OCI-LY7 (cell line): ENCODE data around the gene ARHGAP4. TPM values are rescaled to one million over a fixed set of nuclear protein-coding genes. Genes with fewer than 3 reads are reported as not detected.

Experiments
- BruUV-seq: library from RNA; stranded (reverse); fragments of 400-500 nt; replicated peaks from 2 replicates; lab custom pipeline; 2021; lab: Mats Ljungman, UMichigan
- CTCF ChIA-PET: fragments of 300-600 bp; sonication (Branson Sonifier 250); formaldehyde crosslinking; loops from one replicate; lab custom pipeline; 2022; ENCODE audit warnings: antibody characterized with exemption; ENCODE audit not compliant: unreplicated experiment; lab: Charles Lee
- POLR2A ChIA-PET: fragments of 300-600 bp; sonication (Branson Sonifier 250); formaldehyde crosslinking; loops from one replicate; lab custom pipeline; 2022; ENCODE audit warnings: antibody characterized with exemption; lab: Charles Lee
- DNase-seq: peaks from one replicate; pipeline ENCODE4 v3.0.0-alpha.2; 2015; ENCODE audit warnings: low spot score
- H2AFZ ChIP-seq: fragments of 200-600 bp; sonication (generic), shearing (Covaris generic); 2 replicates; pipeline ENCODE4 v1.6.1; 2014; ENCODE audit warnings: mild to moderate bottlenecking, antibody characterized with exemption, low read length, moderate library complexity
- H3K27ac ChIP-seq: fragments of 200-600 bp; sonication (generic); 2 replicates; pipeline ENCODE4 v1.5.1; 2014; ENCODE audit warnings: mixed run types, low read depth, mild to moderate bottlenecking, moderate library complexity, low read length, inconsistent platforms; ENCODE audit not compliant: poor library complexity, severe bottlenecking
- H3K36me3 ChIP-seq: fragments of 200-600 bp; sonication (generic); 2 replicates; pipeline ENCODE4 v1.6.1; 2014; ENCODE audit warnings: mild to moderate bottlenecking, antibody characterized with exemption, low read length, moderate library complexity, mixed read lengths; ENCODE audit not compliant: insufficient read depth
- H3K4me1 ChIP-seq: fragments of 200-600 bp; sonication (generic); 2 replicates; pipeline ENCODE4 v1.5.1; 2014; ENCODE audit warnings: mild to moderate bottlenecking, low read length; ENCODE audit not compliant: insufficient read depth, poor library complexity, severe bottlenecking
- H3K4me2 ChIP-seq: fragments of 200-600 bp; sonication (generic); 2 replicates; pipeline ENCODE4 v1.6.1; 2014; ENCODE audit warnings: mild to moderate bottlenecking, low read length
- H3K4me3 ChIP-seq: fragments of 200-600 bp; sonication (generic); 2 replicates; pipeline ENCODE4 v1.5.1; 2014; ENCODE audit warnings: mild to moderate bottlenecking, low read depth, low read length; ENCODE audit not compliant: poor library complexity, severe bottlenecking
- H3K79me2 ChIP-seq: fragments of 200-600 bp; sonication (generic); 2 replicates; pipeline ENCODE4 v1.6.1; 2016; ENCODE audit warnings: low read depth, mild to moderate bottlenecking, low read length, moderate library complexity, mixed read lengths; ENCODE audit not compliant: insufficient read depth
- H3K9me2 ChIP-seq: fragments of 200-600 bp; sonication (generic); 2 replicates; pipeline ENCODE4 v1.6.1; 2016; ENCODE audit warnings: mild to moderate bottlenecking, low read length, mixed read lengths; ENCODE audit not compliant: insufficient read depth
- H3K9me3 ChIP-seq: fragments of 200-600 bp; sonication (generic); 2 replicates; pipeline ENCODE4 v1.6.1; 2014; ENCODE audit warnings: mild to moderate bottlenecking, mixed run types, low read length, mixed read lengths
- H4K20me1 ChIP-seq: fragments of 200-600 bp; sonication (generic); 2 replicates; pipeline ENCODE4 v1.6.1; 2014; ENCODE audit warnings: mild to moderate bottlenecking, antibody characterized with exemption, low read length, moderate library complexity, mixed read lengths; ENCODE audit not compliant: insufficient read depth
- EZH2phosphoT487 ChIP-seq: fragments of 200-600 bp; sonication (generic); IDR thresholded peaks from 2 replicates; pipeline ENCODE4 v1.6.1; 2018; ENCODE audit warnings: low read depth, borderline replicate concordance, mild to moderate bottlenecking, mixed run types, antibody characterized with exemption, low read length, moderate library complexity, mixed read lengths
- intact Hi-C: fragments of 100-400 bp; cut with micrococcal nuclease; formaldehyde crosslinking; loops from one replicate; pipeline ENCODE4 v1.10.0; 2022; ENCODE audit not compliant: unreplicated experiment
- total RNA-seq, 2 experiments: library from RNA; depleted of rRNA in 1 of 2; stranded (reverse); fragments of >200 nt in 1 of 2; shearing (Covaris generic) in 1 of 2; gene quantifications; 2 replicates each; pipeline ENCODE4 v1.2.3, GENCODE V29; 2014 to 2022
- TF ChIP-seq, protein P1 (sequence below): fragments of 200-600 bp; sonication (generic); conservative IDR thresholded peaks from 2 replicates; pipeline ENCODE4 v1.5.1; 2014; ENCODE audit warnings: mild to moderate bottlenecking, antibody characterized with exemption, low read length, moderate library complexity, mixed read lengths

Gene ARHGAP4
- total RNA-seq, 2 experiments from 2014 or later: 126 to 128 TPM

- Histone ChIP-seq H3K9me2 (no peaks in the 10 kb centered on the region), H3K36me3 (no peaks in the 10 kb centered on the region), H3K4me1 (peaks cover 43% of the 10 kb centered on the region), H3K79me2 (no peaks in the 10 kb centered on the region), H3K4me2 (peak overlapping the region; percentile 48), H2AFZ (peak overlapping the region; percentile 64; the same call in 1 of the 2 replicates), H3K4me3 (peak overlapping the region; percentile 7), H3K27ac (peak overlapping the region; percentile 65), H3K9me3 (no peaks in the 10 kb centered on the region), H4K20me1 (no peaks in the 10 kb centered on the region)
- peak; percentile 87 for DNase-seq
- BruUV-seq: no TSS peak
- ChIA-PET CTCF (no interaction called here), POLR2A (interaction anchor here (0.7 to 1.4 kb wide), 3 partner anchors 10 to 172 kb away, joined by 3 to 5 read pairs (median 3); partner anchors contain the start of gene ARHGAP4)
- intact Hi-C loops: no loop called here
- TF ChIP-seq, protein P1, sequence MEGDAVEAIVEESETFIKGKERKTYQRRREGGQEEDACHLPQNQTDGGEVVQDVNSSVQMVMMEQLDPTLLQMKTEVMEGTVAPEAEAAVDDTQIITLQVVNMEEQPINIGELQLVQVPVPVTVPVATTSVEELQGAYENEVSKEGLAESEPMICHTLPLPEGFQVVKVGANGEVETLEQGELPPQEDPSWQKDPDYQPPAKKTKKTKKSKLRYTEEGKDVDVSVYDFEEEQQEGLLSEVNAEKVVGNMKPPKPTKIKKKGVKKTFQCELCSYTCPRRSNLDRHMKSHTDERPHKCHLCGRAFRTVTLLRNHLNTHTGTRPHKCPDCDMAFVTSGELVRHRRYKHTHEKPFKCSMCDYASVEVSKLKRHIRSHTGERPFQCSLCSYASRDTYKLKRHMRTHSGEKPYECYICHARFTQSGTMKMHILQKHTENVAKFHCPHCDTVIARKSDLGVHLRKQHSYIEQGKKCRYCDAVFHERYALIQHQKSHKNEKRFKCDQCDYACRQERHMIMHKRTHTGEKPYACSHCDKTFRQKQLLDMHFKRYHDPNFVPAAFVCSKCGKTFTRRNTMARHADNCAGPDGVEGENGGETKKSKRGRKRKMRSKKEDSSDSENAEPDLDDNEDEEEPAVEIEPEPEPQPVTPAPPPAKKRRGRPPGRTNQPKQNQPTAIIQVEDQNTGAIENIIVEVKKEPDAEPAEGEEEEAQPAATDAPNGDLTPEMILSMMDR: no peak
- TF ChIP-seq EZH2phosphoT487: no peak
These were observed 25.0 kb downstream of the ARHGAP4 start for GRCh38 chrX:153900831-153901752.

GRCh38 chrX:153897899-153898298 is 28.2 kb downstream of the ARHGAP4 start:
- intact Hi-C loops: no loop called here
- Histone ChIP-seq H3K4me3 (no peak overlapping the region), H3K4me2 (no peak overlapping the region), H2AFZ (no peak overlapping the region), H4K20me1 (no peaks in the 10 kb centered on the region), H3K27ac (no peak overlapping the region), H3K9me3 (no peaks in the 10 kb centered on the region), H3K9me2 (no peaks in the 10 kb centered on the region), H3K36me3 (no peaks in the 10 kb centered on the region), H3K79me2 (no peaks in the 10 kb centered on the region), H3K4me1 (peaks cover 27% of the 10 kb centered on the region)
- no peak for DNase-seq
- no peak for TF ChIP-seq EZH2phosphoT487
- TF ChIP-seq, protein P1: no peak
- POLR2A ChIA-PET: no interaction called here
- CTCF ChIA-PET: no interaction called here
- BruUV-seq: no TSS peak

DNA sequence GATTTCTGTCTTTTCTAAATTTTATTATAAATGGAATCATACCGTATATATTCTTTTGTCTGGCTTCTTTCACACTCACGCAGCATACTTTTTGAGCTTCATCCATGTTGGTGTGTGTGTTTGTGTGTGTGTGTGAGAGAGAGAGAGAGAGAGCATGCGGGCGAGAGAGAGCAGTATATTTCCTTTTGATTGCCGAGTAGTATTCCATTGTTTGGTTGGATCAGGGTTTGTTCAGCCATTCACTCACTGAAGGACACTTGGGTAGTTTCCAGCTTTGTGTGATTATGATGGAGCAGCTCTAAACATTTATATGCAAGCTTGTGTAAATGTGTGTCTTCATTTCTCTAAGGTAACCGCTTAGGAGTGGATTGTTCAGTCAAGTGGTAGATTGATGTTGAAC is 36.9 kb downstream of the ARHGAP4 start:
- intact Hi-C loops: loop anchor here (10.0 kb wide), 1 partner anchor 64 kb away; no protein-coding TSS in a partner anchor
- no peak overlapping the region for H3K4me3 ChIP-seq
- TF ChIP-seq, protein P1: no peak
- no peak for TF ChIP-seq EZH2phosphoT487
- H3K36me3 ChIP-seq: no peaks in the 10 kb centered on the region
- H4K20me1 ChIP-seq: no peaks in the 10 kb centered on the region
- CTCF ChIA-PET: no interaction called here
- H3K27ac ChIP-seq: no peak overlapping the region
- no peaks in the 10 kb centered on the region for H3K9me3 ChIP-seq
- no peaks in the 10 kb centered on the region for H3K4me1 ChIP-seq
- DNase-seq: no peak
- no peak overlapping the region for H2AFZ ChIP-seq
- BruUV-seq: no TSS peak
- POLR2A ChIA-PET: no interaction called here
- no peaks in the 10 kb centered on the region for H3K9me2 ChIP-seq
- no peaks in the 10 kb centered on the region for H3K79me2 ChIP-seq
- no peak overlapping the region for H3K4me2 ChIP-seq
